NT2/D1 (cell line): ENCODE data around the gene ALDH2.

Experiments used
- SUZ12 ChIP-seq: IDR thresholded peaks from 2 replicates; pipeline ENCODE4 v1.6.1; 2011; ENCODE audit not compliant: insufficient read length, insufficient read depth; ENCODE audit errors: extremely low read depth
- ZNF274 ChIP-seq: IDR thresholded peaks from 2 replicates; pipeline ENCODE4 v1.6.1; 2011; ENCODE audit warnings: mild to moderate bottlenecking, low read depth, low read length

DNA sequence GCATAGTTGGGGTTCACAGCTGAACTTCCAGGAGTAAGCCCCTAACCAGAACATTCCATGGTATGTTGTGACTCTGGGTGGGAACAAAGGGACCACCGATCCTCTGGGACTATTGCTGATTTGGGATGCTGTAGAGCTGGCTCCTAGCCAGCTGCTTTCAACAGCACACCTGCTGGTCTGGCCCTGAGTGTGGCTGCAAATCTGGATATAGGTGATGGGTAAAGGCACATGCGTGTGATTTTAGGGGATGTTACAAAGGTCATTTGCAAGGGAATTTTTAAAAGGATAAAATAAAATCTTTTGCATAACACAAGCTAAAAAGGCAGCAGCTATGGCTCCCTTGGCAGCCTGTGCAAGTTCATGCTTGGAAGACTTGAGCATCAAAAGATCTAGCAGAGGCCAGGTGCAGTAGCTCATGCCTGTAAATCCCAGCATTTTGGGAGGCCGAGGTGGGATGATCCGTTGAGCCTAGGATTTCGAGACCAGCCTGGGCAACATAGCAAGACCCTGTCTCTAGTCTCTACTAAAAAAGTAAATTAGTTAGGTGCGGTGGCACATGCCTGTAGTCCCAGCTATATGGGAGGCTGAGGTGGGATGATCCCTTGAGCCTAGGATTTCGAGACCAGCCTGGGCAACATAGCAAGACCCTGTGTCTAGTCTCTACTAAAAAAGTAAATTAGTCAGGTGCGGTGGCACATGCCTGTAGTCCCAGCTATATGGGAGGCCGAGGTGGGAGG, 1.6 kb downstream of the ALDH2 start:
- TF ChIP-seq ZNF274: no peak
- TF ChIP-seq SUZ12: no peak
